Duodenal mucosa (tissue), 2 donors: Measurements from ENCODE around the gene FASTKD1.
A peak's percentile ranks its signal among the peaks of the same experiment; 100 is the strongest.

Experiments used
- H3K27ac ChIP-seq: one replicate; pipeline ENCODE4 v1.7.0; 2013; ENCODE audit warnings: low read depth, low read length
- H3K27me3 ChIP-seq, 2 donors: one replicate each; pipeline ENCODE4 v1.7.0; 2013; ENCODE audit warnings: low read length in 2 of 2, control low read depth in 1 of 2; ENCODE audit not compliant: insufficient read depth in 2 of 2, control insufficient read depth in 1 of 2
- H3K36me3 ChIP-seq, 2 donors: one replicate each; pipeline ENCODE4 v1.7.0; 2013; ENCODE audit warnings: low read length in 2 of 2, control low read depth in 1 of 2; ENCODE audit not compliant: insufficient read depth in 2 of 2, control insufficient read depth in 1 of 2
- H3K4me1 ChIP-seq, 2 donors: one replicate each; pipeline ENCODE4 v1.7.0; 2013; ENCODE audit warnings: low read length in 2 of 2, control low read depth in 1 of 2; ENCODE audit not compliant: insufficient read depth in 2 of 2, control insufficient read depth in 1 of 2
- H3K4me3 ChIP-seq, 2 donors: one replicate each; pipeline ENCODE4 v1.7.0; 2013; ENCODE audit warnings: low read length in 2 of 2, low read depth in 1 of 2
- H3K9ac ChIP-seq, 2 donors: one replicate each; pipeline ENCODE4 v1.7.0; 2013; ENCODE audit warnings: low read length in 2 of 2, low read depth in 1 of 2
- H3K9me3 ChIP-seq, 2 donors: one replicate each; pipeline ENCODE4 v1.7.0; 2013; ENCODE audit warnings: low read length in 2 of 2, control low read depth in 1 of 2; ENCODE audit not compliant: control insufficient read depth in 1 of 2

FASTKD1 gene

GRCh38 chr2:169490834-169491233, 82.8 kb downstream of the FASTKD1 start:
- H3K4me3 ChIP-seq = no peak overlapping the region
- H3K27me3 ChIP-seq = no peaks in the 10 kb centered on the region
- no peak overlapping the region for H3K27ac ChIP-seq
- H3K4me1 ChIP-seq = peaks cover 0 to 10% of the 10 kb centered on the region in 2 donors
- H3K36me3 ChIP-seq = no peaks in the 10 kb centered on the region
- no peaks in the 10 kb centered on the region for H3K9me3 ChIP-seq
- no peak overlapping the region for H3K9ac ChIP-seq

DNA sequence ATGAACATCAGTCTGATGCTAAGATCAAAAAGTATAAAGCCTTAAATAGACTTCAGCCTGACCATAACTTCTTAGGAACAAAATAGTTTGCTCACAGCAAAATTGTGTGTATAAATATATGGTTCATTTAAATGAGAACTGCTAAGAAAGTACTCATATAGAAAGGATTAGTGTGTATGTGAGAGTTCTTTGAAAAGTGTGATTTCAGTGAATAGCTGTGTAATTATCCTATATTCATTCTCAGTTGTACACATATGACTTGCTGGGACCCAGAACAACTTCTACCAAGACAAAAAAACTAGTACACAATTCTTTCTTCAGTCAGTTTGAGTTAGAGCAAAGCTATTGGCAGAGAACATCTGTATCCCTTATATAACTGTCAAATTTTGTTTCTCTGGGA, 87.2 kb downstream of the FASTKD1 start:
- H3K36me3 ChIP-seq = peaks cover 4 to 7% of the 10 kb centered on the region in 2 donors
- no peaks in the 10 kb centered on the region for H3K9me3 ChIP-seq
- no peak overlapping the region for H3K27ac ChIP-seq
- H3K27me3 ChIP-seq = no peaks in the 10 kb centered on the region
- no peaks in the 10 kb centered on the region for H3K4me1 ChIP-seq
- no peak overlapping the region for H3K9ac ChIP-seq
- no peak overlapping the region for H3K4me3 ChIP-seq

DNA sequence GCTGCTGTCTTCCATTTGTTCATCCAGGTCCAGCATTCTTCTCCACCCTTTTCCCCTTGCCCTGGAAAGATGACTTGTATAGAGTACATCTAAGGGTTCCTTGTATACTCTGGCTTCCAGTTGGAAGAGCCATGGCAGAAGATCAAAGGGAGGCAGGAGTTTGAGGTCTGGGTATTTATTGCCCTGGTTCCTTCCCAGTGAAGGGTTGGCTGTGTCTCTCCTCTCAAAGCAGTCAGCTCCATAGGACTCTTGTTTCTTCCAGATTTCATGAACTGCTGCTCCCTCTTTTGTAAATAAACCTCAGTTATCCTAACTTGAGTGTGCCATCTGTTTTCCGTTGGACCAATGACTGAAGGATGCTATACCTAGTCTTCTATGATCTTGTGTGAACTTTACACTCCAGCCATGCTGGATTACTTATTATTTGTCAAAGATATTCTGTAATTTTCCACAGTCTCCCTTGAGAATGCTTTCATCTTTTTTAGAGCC, 88.0 kb downstream of the FASTKD1 start:
- no peaks in the 10 kb centered on the region for H3K4me1 ChIP-seq
- no peaks in the 10 kb centered on the region for H3K27me3 ChIP-seq
- H3K9me3 ChIP-seq = no peaks in the 10 kb centered on the region
- no peak overlapping the region for H3K4me3 ChIP-seq
- peaks cover 4 to 7% of the 10 kb centered on the region in 2 donors for H3K36me3 ChIP-seq
- no peak overlapping the region for H3K27ac ChIP-seq
- H3K9ac ChIP-seq = no peak overlapping the region

- peak overlapping the region; percentile 62 to 73 for H3K9ac ChIP-seq
- H3K9me3 ChIP-seq = no peaks in the 10 kb centered on the region
- H3K4me1 ChIP-seq = peaks cover 4 to 7% of the 10 kb centered on the region in 2 donors
- H3K4me3 ChIP-seq = peak overlapping the region; percentile 72 to 85
- H3K36me3 ChIP-seq = peaks cover 4 to 7% of the 10 kb centered on the region in 2 donors
- H3K27ac ChIP-seq = no peak overlapping the region
- H3K27me3 ChIP-seq = no peaks in the 10 kb centered on the region
Observed at GRCh38 chr2:169480079-169480465, 93.6 kb downstream of the FASTKD1 start.
